ENCODE data around the gene SNX9.
"Not testable (repeated sequence)": the region's sequence is repeated elsewhere in the genome, so short reads cannot be mapped to it uniquely, and the experiment has no call there.

Gene SNX9

GRCh38 chr6:157961153-157961831, 138.2 kb downstream of the SNX9 start:
- DNase-seq = no peak

DNA sequence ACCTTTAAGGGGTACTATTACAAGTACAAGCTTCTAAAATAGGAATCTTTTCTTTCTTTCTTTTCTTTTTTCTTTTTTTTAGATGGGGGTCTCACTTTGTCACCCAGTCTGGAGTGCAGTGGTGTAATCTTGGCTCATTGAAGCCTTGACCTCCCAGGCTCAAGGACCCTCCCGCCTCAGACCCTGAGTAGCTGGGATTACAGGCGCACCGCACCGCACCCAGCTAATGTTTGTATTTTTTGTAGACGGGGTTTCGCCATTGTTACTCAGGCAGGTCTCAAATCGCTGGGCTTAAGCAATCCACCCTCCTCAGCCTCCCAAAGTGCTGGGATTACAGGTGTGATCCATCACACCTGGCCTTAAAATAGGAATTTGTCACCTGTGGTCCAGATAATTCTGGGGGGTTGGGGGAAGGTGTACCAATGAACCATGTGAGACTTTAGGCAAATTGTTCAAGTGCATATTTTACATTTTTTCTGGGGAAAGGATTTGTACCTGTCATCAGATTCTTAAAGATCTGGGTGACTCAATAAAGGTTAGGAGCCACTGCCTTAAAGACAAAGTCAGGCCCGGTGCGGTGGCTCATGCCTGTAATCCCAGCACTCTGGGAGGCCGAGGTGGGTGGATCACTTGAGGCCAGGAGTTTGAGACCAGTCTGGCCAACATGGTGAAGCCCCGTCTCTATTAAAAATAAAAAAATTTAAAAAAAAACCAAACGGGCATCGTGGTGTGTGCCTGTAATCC, 139.0 kb downstream of the SNX9 start:
- DNase-seq = no peak

GRCh38 chr6:157962601-157963302, 139.7 kb downstream of the SNX9 start:
- DNase-seq = no peak

GRCh38 chr6:157964100-157964499, 141.1 kb downstream of the SNX9 start:
- DNase-seq = no peak

DNA sequence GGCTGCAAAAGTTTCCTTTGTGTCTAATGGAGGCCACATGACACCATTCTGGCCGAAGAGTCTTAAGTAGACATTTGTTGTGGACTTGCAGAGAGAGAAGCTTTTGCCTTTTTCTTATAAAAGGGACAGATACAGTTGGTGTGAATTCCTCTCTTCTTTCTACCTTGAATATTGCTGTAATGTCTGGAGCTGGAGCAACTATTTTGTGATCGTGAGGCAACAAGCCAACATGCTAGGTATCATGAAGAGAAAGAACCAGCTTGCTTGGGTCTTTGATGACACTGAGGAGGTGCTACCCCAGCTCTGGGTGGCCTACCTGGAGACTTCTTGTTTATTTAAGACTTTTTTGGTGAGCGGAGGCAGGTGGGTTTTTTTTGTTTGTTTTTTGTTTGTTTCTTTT, 142.3 kb downstream of the SNX9 start:
- no peak for DNase-seq

GRCh38 chr6:157966589-157966977, 143.5 kb downstream of the SNX9 start:
- DNase-seq = no peak

GRCh38 chr6:157967020-157967419, 144.0 kb downstream of the SNX9 start:
- no peak for DNase-seq

DNA sequence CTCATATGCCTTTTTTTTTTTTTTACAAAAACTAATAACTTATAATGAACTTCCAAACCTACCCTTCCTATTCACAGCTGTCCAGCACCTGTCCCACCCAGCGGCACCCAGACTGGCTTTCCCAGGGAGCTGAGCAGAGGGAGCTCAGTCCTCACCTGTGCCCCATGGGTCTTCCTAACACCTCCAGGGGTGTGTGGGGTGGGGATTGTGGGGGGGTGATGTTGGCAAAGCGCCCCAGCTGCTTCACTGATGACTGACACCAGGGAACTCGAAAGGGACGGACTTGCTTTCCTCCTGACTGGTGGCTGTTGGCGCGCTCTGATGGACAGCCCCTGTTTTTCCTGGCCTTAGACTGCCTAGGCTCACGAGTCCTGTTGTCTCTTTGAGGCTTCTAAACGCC, 144.4 kb downstream of the SNX9 start:
- DNase-seq = no peak

GRCh38 chr6:157972177-157972576, 149.1 kb downstream of the SNX9 start:
- DNase-seq = not testable (repeated sequence)

DNA sequence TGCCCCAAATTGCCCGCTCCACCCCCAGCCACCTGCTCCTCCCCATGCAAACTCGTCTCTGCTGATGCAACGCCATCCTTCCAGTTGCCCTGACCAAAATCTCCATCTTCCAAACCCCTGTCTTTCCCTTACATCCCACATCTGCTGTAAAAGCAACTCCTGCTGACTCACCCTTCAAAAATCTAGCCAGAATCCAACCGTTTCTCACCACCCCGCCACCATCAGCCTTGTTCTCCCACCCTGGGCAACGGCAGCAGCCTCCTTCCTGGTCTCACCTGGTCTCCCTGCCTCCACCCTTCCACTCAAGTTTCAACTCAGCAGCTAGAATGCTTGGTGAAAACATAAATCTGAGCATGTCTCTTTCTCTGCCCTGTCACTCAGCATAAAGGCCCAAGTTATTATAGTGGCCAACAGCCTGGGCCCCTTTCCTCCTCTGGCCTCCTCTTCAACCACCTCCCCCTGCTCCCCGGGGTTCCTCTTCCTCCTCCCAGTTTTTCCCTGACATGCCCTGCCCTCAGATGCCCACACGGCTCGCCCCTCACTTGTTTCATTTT, 151.4 kb downstream of the SNX9 start:
- DNase-seq = no peak

DNA sequence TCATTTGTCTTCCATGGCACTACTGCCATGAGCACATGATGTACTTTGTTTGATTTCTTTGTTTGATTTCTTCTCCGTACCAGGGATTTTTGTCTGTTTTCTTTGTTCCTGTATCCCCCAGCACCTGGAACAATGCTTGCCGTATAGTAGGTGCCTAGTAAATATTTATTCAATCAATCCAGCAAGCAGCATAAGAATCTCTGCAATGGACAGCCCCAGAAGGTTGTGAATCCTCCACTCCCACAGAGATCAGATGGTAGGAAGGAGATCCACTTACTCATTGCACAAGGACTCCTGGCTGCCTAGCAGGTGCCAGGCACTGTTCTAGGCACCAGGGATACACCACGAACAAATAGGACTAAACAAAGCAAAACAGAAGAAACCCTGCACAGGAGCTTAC, 151.9 kb downstream of the SNX9 start:
- no peak for DNase-seq

DNA sequence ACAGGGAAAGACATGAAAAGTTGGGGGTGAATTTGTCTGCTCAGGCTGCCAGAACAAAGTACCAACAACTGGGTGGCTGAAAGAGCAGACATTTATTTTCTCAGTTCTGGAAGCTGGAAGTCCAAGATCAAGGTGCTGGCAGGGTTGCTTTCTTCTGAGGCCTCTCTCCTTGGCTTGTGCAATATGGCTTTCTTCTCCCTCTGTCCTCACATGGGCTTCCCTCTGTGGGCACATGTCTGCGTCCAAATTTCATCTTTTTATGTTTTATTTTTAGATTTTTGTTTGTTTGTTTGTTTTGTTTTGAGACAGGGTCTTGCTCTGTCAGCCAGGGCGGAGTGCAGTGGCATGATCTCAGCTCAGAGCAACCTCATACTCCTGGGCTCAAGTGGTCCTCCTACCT, 152.4 kb downstream of the SNX9 start:
- no peak for DNase-seq

DNA sequence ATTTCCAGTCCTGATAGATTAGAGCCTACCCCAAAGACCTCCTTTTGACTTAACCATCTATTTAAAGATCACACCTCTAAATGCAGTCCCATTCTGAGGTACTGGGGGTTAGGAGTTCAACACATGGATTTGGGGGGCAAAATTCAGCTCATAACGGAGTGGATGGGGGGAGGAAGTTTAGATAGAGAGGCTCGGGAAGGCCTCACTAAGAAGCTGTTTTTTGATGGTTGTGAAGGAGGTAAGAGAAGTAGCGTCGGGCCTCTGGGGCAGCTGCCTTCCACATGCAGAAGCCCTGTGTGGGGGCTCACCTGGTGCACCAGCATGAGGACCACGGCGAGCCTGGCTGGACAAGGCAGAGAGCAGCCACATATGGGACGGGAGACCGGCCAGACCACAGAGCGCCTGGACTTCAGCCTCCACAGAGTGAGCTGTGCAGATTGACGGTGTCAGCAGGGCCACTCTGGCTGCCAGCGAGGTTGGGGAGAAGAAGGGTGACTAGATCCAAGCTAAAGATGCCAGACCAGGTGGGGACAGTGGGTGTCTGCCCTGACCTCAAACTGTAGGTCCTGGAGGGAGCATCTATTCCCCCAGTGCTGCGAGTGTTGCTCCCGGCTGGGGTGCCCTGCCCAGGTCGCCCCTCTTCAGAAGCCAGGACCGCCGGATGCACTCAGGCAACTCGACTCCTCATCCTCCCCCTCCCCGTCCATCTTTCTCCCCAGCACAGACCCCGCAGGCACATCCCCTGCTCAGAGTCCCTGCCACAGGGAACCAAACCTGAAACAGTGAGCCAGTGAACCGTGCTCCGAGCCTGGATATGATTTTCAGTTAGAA, 153.5 kb downstream of the SNX9 start:
- no peak for DNase-seq

- no peak for DNase-seq
Measured at GRCh38 chr6:157977176-157977804, 154.2 kb downstream of the SNX9 start.

GRCh38 chr6:157978021-157978783, 155.2 kb downstream of the SNX9 start:
- no peak for DNase-seq

DNA sequence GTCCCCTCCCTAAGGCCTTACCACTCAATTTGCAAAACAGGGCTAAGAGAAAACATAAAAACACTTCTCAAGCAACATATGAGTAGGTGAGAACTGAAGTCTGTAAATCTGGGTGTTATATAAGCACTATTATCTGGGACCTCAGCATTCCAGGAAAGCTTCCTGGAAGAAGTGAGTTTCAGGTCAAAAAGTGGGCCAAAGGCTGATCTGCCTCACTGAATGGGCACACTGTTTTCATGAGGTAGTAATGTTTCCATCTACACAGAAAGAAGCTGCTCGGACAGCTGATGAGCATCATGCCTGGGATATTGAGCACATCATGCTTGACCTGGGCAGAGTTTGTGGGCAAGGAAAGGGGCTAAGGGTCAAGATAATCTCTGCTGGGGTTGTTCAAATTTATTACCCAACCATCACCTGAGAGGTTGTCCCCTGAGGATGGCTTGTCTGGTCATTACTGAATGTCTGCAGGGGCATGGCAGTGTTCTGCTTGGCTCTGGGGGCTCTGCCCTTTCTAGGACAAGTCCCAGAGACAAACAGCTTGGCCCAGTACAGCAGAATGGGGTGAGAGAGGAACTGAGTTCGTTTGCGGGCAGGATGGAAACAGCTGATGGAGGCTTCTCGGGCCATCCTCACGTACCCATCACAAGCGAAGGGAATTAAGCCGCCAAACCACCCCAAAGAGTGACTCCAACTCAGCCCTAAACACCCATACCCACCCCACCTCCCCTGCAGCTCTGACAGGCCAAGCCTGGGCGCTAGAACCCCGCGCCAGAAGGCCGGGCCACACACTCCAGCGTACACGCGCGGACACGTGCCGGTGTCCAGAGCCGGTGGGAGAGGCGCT, 157.5 kb downstream of the SNX9 start:
- DNase-seq = no peak

DNA sequence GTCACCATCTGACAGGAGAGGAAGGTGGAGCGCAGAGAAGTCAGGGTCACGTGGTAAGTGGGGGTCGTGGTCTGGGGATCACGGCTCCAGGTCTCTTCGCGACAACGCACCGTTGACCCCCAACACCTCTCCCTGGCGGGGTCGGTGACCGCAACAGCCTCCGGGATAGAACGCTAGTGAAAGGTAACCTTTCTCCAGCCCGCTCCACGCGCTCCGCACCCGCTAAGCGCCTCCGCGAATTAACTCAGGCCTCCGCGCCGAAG, 158.0 kb downstream of the SNX9 start:
- no peak for DNase-seq

GRCh38 chr6:157981395-157982101, 158.5 kb downstream of the SNX9 start, which contains the start of gene SYNJ2:
TSS of gene SYNJ2 (plus strand) at chr6:157981863. CDS start at chr6:157981962, 99 bp downstream.
- DNase-seq = peak; percentile 70

GRCh38 chr6:157982102-157982562, 159.1 kb downstream of the SNX9 start:
- DNase-seq = no peak
